Adrenal gland (tissue), 12 donors: ENCODE data around the gene NUDT4. TPM values are rescaled to one million over a fixed set of nuclear protein-coding genes. Genes with fewer than 3 reads are reported as not detected.
"Not testable (repeated sequence)": the region's sequence is repeated elsewhere in the genome, so short reads cannot be mapped to it uniquely, and the experiment has no call there.

Experiments used
- DNase-seq, 7 donors: peaks; one replicate each; pipeline ENCODE4 v3.0.0-alpha.2; 2019 to 2020
- H3K27ac ChIP-seq, 5 donors: fragments of 200-600 bp; sonication (generic) in 4 of 5; 1 replicate in 3 of 5; 2 replicates in 2 of 5; pipeline versions ENCODE4 v1.5.1 to v1.8.0; 2016 to 2020; ENCODE audit warnings: mild to moderate bottlenecking in 1 of 5
- H3K27me3 ChIP-seq: fragments of 200-600 bp; 2 replicates; pipeline ENCODE4 v1.8.0; 2021
- H3K36me3 ChIP-seq, 2 donors: fragments of 200-600 bp; replicated peaks in 1 of 2; 1 replicate in 1 of 2; 2 replicates in 1 of 2; pipeline versions ENCODE4 v1.5.1 to v1.8.0; 2018 to 2022
- H3K4me1 ChIP-seq, 2 donors: fragments of 200-600 bp; replicated peaks in 1 of 2; 1 replicate in 1 of 2; 2 replicates in 1 of 2; pipeline versions ENCODE4 v1.5.1 to v1.8.0; 2018 to 2021
- H3K4me3 ChIP-seq, 4 donors: fragments of 200-600 bp; sonication (generic) in 3 of 4; one replicate each; pipeline ENCODE4 v1.5.1; 2016 to 2018
- H3K9me3 ChIP-seq, 3 donors: fragments of 200-600 bp; sonication (generic) in 1 of 3; replicated peaks in 1 of 3; 1 replicate in 2 of 3; 2 replicates in 1 of 3; pipeline versions ENCODE4 v1.5.1 to v1.8.0; 2016 to 2021
- POLR2A ChIP-seq, 2 donors: fragments of 450-650 bp; IDR thresholded peaks; one replicate each; pipeline ENCODE4 v1.6.1; 2017; ENCODE audit warnings: antibody characterized with exemption in 2 of 2, mild to moderate bottlenecking in 2 of 2, moderate library complexity in 1 of 2
- WGBS, 4 donors: extraction: QIAGEN DNeasy Blood & Tissue Kit in 2 of 4; methylation state at CpG; one replicate each; pipeline versions ENCODE4 v1.1.5 to v1.1.7; 2013 to 2017; 5-methylcytosine and 5-hydroxymethylcytosine counted together
- intact Hi-C, 2 donors: fragments of 100-400 bp; cut with DNase I; formaldehyde crosslinking; loops; one replicate each; pipeline versions ENCODE4 v1.14.1 to v1.15.0; 2022 to 2023
- polyA plus RNA-seq, 3 donors: library from polyadenylated mRNA; stranded (reverse); fragments of 200-250 nt in 2 of 3; fragments of 350-450 nt in 1 of 3; fragmentation: Illumina TruSeq in 1 of 3; extraction: RNeasy Lipid Tissue Mini Kit (QIAGEN cat#74804) in 1 of 3; gene quantifications; one replicate each; pipeline ENCODE4 v1.2.3, GENCODE V29; 2013 to 2014
- total RNA-seq, 9 donors: library from RNA; depleted of rRNA in 4 of 9; stranded (reverse); fragments of >200 nt in 4 of 9; fragments of 120-200 nt in 1 of 9; fragmentation: NEBNext Ultra II Directional in 1 of 9; extraction: Animal tissue kit (Norgen Biotek cat#: 25700) in 1 of 9; gene quantifications; one replicate each; pipeline versions ENCODE4 v1.1.0 to v1.2.4, GENCODE V29; 2013 to 2023
- TF ChIP-seq, protein P1 (sequence below), 6 experiments: fragments of 450-650 bp in 4 of 6; fragments of 200-600 bp in 2 of 6; sonication (generic) in 1 of 6; IDR thresholded peaks; 1 replicate in 5 of 6; 2 replicates in 1 of 6; pipeline versions ENCODE4 v1.5.1 to v1.8.0; 2016 to 2021; ENCODE audit warnings: antibody characterized with exemption in 6 of 6, mild to moderate bottlenecking in 2 of 6, moderate library complexity in 1 of 6
- donor health status: healthy with polysubstance abuse.
- donor health status: Bipolar disorder and iron deficiency.
- donor health status: DM: yes; HTN: yes; CAD: no.
- donor health status: DM: no; HTN: no; CAD: no.
- donor health status: DM: no; HTN: no; CAD: no.
- donor health status: DM: yes; HTN: yes; CAD: no.

Gene NUDT4
- total and polyA plus RNA-seq, 12 donors, result 23.0 to 195 (median 137) TPM

DNA sequence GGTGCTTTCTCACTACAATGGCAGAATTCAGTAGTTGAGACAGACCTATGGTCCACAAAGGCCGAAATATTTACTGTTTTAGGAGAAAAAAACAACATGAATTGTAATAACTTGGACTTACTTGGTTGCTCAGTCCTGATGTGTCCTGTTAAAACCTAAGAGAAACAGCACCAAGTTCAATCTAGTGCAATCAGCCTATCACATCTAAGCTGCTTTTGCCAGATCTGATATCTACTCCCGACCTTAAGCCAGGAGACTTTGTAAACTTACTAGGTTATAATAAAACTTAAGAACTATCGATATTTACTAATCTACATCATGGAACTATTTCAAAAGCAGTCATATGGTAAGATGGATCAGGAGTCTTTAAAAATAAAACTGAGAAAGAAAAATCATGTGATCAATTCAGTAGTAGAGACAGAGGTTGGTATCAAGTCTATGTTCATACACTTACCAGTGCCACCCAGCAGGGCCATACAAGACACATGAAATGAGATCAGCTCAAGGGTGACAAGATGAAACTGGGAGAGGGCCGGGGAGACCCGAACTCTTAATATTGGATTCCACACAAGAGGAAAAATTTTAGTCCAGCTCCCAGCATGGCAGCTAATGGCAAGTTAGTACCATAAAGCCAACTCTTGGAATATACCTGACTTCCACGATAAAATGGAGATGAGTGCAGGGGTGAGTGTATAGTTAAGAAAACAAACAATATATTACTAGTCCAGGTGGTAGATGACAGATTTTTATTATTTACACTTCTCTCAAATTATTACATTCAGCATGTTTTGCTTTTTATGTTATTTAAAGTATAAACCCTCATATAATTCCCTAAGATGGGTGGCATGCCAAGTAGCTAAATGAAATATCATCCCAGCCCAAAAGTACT, 27.5 kb downstream of the NUDT4 start:
- H3K27ac ChIP-seq, result no peak overlapping the region
- H3K27me3 ChIP-seq, result no peaks in the 10 kb centered on the region
- intact Hi-C loops, result no loop called here
- peak in 1 of 7 donors; percentile 19 for DNase-seq
- 88 to 93% (median 89%) methylated on average over 6 of the region's 6 CpGs for WGBS, 4 donors
- peaks cover 4 to 18% of the 10 kb centered on the region in 2 donors for H3K4me1 ChIP-seq
- H3K9me3 ChIP-seq, result no peaks in the 10 kb centered on the region
- H3K36me3 ChIP-seq, result peaks cover 0 to 12% of the 10 kb centered on the region in 2 donors
- TF ChIP-seq POLR2A (IDR thresholded peaks at IDR 0.05), result no peak
- TF ChIP-seq, protein P1, sequence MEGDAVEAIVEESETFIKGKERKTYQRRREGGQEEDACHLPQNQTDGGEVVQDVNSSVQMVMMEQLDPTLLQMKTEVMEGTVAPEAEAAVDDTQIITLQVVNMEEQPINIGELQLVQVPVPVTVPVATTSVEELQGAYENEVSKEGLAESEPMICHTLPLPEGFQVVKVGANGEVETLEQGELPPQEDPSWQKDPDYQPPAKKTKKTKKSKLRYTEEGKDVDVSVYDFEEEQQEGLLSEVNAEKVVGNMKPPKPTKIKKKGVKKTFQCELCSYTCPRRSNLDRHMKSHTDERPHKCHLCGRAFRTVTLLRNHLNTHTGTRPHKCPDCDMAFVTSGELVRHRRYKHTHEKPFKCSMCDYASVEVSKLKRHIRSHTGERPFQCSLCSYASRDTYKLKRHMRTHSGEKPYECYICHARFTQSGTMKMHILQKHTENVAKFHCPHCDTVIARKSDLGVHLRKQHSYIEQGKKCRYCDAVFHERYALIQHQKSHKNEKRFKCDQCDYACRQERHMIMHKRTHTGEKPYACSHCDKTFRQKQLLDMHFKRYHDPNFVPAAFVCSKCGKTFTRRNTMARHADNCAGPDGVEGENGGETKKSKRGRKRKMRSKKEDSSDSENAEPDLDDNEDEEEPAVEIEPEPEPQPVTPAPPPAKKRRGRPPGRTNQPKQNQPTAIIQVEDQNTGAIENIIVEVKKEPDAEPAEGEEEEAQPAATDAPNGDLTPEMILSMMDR (IDR thresholded peaks at IDR 0.05), result no peak
- no peak overlapping the region for H3K4me3 ChIP-seq

GRCh38 chr12:93407054-93407962, 29.6 kb downstream of the NUDT4 start:
- H3K27me3 ChIP-seq, result no peaks in the 10 kb centered on the region
- H3K9me3 ChIP-seq, result no peaks in the 10 kb centered on the region
- TF ChIP-seq, protein P1 (IDR thresholded peaks at IDR 0.05), result no peak
- no peak for TF ChIP-seq POLR2A (IDR thresholded peaks at IDR 0.05)
- H3K27ac ChIP-seq, result no peak overlapping the region
- peaks cover 0 to 13% of the 10 kb centered on the region in 2 donors for H3K36me3 ChIP-seq
- no peak overlapping the region for H3K4me3 ChIP-seq
- 80 to 92% (median 84%) methylated on average over 5 to 6 of the region's 6 CpGs for WGBS, 4 donors
- peak in 1 of 7 donors; percentile 15 for DNase-seq
- H3K4me1 ChIP-seq, result peaks cover 4 to 20% of the 10 kb centered on the region in 2 donors
- intact Hi-C loops, result no loop called here

GRCh38 chr12:93407963-93408283, 30.2 kb downstream of the NUDT4 start:
- intact Hi-C loops, result no loop called here
- TF ChIP-seq, protein P1 (IDR thresholded peaks at IDR 0.05), result no peak
- no peak for TF ChIP-seq POLR2A (IDR thresholded peaks at IDR 0.05)
- Histone ChIP-seq H3K4me3 (no peak overlapping the region), H3K36me3 (peaks cover 0 to 7% of the 10 kb centered on the region in 2 donors), H3K27me3 (no peaks in the 10 kb centered on the region), H3K9me3 (no peaks in the 10 kb centered on the region), H3K4me1 (peaks cover 7 to 26% of the 10 kb centered on the region in 2 donors), H3K27ac (no peak overlapping the region)
- 85 to 95% (median 92%) methylated on average over 2 of the region's 2 CpGs for WGBS, 4 donors
- DNase-seq, result no peak

DNA sequence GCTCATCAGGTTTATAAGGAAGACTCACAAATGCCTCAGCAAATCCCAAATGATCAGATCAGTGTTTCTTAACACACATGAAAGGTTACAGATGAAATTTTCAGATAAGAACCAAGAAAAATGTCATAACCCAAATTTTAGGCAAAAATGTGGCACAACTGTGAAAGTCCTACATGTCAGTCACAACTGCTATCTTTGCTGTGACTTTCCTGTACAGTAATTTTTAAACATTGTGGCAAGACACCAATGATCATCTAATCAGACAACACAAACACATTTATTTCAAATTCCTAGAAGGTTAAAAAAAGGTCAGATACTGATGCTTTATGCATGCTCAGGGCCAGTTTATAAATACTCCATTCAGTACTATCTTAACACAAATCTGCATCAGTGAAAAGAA, 31.1 kb downstream of the NUDT4 start:
- no peak for TF ChIP-seq POLR2A (IDR thresholded peaks at IDR 0.05)
- TF ChIP-seq, protein P1 (IDR thresholded peaks at IDR 0.05), result no peak
- Histone ChIP-seq H3K27me3 (no peaks in the 10 kb centered on the region), H3K4me3 (no peak overlapping the region), H3K4me1 (peaks cover 11 to 34% of the 10 kb centered on the region in 2 donors), H3K36me3 (peaks cover 0 to 7% of the 10 kb centered on the region in 2 donors), H3K27ac (peak overlapping the region in 1 of 5 donors; percentile 22), H3K9me3 (no peaks in the 10 kb centered on the region)
- intact Hi-C loops, result no loop called here
- no peak for DNase-seq

DNA sequence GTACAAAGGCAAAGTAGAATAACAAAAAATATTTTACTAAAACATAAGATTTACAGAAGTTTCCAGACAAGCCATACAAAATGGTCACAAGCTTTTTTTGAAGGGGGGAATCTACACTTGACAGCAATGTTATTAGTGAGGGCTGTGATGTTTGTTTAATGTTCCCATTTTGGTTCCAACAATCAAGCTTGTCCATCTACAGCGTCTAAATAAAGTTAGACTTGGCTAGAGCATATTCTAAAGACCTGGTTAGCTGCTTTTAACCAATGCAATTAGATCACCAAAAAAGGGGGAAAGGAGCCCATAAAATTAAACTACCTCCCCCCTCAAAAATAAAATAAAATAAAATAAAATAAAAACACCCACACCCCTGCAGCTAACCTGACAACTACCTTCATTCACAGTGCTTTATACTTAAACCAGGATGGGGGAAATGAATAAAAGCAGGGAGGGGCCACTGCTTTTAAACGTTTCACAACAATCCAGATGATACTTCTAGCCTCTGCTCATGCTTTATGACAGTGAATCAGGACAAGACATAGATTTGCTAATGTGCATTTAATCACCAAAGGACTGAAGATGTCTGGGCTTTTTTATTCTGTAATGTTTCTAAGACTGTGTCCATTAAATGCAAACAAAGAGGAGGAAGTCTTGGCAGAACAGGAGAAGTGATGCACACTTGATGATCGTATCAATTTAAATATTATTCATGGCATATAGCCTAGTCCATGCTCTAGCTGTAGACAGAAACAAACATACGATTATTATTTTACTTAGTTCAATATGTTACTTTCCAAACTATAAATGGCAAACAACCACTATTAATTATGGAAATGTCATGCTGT, 31.8 kb downstream of the NUDT4 start:
- H3K4me3 ChIP-seq, intact Hi-C loops, H3K36me3 ChIP-seq, H3K27me3 ChIP-seq, H3K9me3 ChIP-seq, DNase-seq: not testable (repeated sequence)
- H3K27ac ChIP-seq, result peak overlapping the region in 1 of 5 donors; percentile 22
- H3K4me1 ChIP-seq, result peaks cover 11 to 33% of the 10 kb centered on the region in 2 donors
- 64 to 76% (median 71%) methylated on average over 4 of the region's 4 CpGs for WGBS, 4 donors

GRCh38 chr12:93411060-93411459, 33.3 kb downstream of the NUDT4 start:
- DNase-seq, H3K9me3 ChIP-seq, H3K4me3 ChIP-seq, H3K36me3 ChIP-seq, H3K27me3 ChIP-seq, H3K27ac ChIP-seq, intact Hi-C loops: not testable (repeated sequence)
- peaks cover 18 to 40% of the 10 kb centered on the region in 2 donors for H3K4me1 ChIP-seq
- WGBS, 4 donors, result 79 to 94% (median 84%) methylated on average over 6 of the region's 6 CpGs
